ENCODE measurements around the gene ZFAND5.

DNA sequence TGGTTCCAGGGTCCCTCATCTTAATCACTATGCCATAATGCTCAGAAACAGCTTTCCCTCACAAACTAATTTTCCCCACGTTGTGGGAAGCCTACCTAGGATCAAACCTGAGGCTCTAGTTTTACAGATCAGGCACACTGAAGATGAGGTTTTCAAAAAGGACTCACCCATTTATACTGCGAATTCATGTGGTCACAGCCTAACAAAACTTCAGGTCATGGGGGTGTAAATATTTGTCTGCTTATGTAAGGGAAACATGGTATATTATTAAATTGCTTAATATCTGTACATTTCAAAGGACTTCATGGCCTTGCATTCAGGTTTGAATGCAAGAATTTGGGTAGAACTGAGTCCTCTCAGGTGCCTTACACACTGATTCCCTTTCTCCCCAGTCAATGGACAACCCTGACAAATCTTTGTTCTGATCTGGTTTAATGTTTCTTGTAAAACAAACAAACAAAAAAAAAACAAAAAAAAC lies 12.1 kb downstream of the ZFAND5 start:
- TF ChIP-seq CTCF (IDR thresholded peaks at IDR 0.05; ENCODE audit: insufficient read depth, low read length, poor library complexity, severe bottlenecking): no peak
- TF ChIP-seq EZH2phosphoT487 (conservative IDR thresholded peaks at IDR 0.05; ENCODE audit: low read length): no peak
